HG03139 (cell line): ENCODE measurements around the gene PCSK5.
A peak's percentile ranks its signal among the peaks of the same experiment; 100 is the strongest.
"Not testable (repeated sequence)": the region's sequence is repeated elsewhere in the genome, so short reads cannot be mapped to it uniquely, and the experiment has no call there.

Source experiments
- ATAC-seq: cut with Tn5 transposase; IDR thresholded peaks from one replicate; pipeline ENCODE4 v1.9.1; 2021; ENCODE audit not compliant: unreplicated experiment

PCSK5 gene

GRCh38 chr9:75890472-75891276, at the start of gene PCSK5:
TSS of gene PCSK5 (plus strand) at chr9:75890673. CDS start at chr9:75891182, 509 bp downstream.
- peak; percentile 77 for ATAC-seq

- ATAC-seq: no peak
These were observed 46.2 kb upstream of the PCSK5 start for GRCh38 chr9:75844321-75844720.

- ATAC-seq: no peak
These were observed 44.7 kb upstream of the PCSK5 start for GRCh38 chr9:75845806-75846205.

- no peak for ATAC-seq
These were observed 43.4 kb upstream of the PCSK5 start for GRCh38 chr9:75847085-75847484.

- no peak for ATAC-seq
These were observed 39.8 kb upstream of the PCSK5 start for GRCh38 chr9:75850459-75851200.

- no peak for ATAC-seq
These were observed 38.6 kb upstream of the PCSK5 start for GRCh38 chr9:75851917-75852316.

- ATAC-seq: no peak
These were observed 37.7 kb upstream of the PCSK5 start for GRCh38 chr9:75852746-75853145.

GRCh38 chr9:75855509-75855908, 35.0 kb upstream of the PCSK5 start:
- ATAC-seq: no peak

GRCh38 chr9:75858497-75859092, 31.9 kb upstream of the PCSK5 start:
- ATAC-seq: no peak

GRCh38 chr9:75864266-75864665, 26.2 kb upstream of the PCSK5 start:
- no peak for ATAC-seq

GRCh38 chr9:75866273-75866871, 24.1 kb upstream of the PCSK5 start:
- ATAC-seq: peak; percentile 58

- not testable (repeated sequence) for ATAC-seq
These were observed 21.9 kb upstream of the PCSK5 start for GRCh38 chr9:75868526-75868925.

- no peak for ATAC-seq
These were observed 21.2 kb upstream of the PCSK5 start for GRCh38 chr9:75869236-75869635.

GRCh38 chr9:75870450-75870849, 20.0 kb upstream of the PCSK5 start:
- no peak for ATAC-seq

GRCh38 chr9:75871624-75872023, 18.8 kb upstream of the PCSK5 start:
- ATAC-seq: no peak

GRCh38 chr9:75873712-75874111, 16.8 kb upstream of the PCSK5 start:
- no peak for ATAC-seq

GRCh38 chr9:75876999-75877640, 13.4 kb upstream of the PCSK5 start:
- no peak for ATAC-seq

GRCh38 chr9:75878488-75878860, 12.0 kb upstream of the PCSK5 start:
- no peak for ATAC-seq

- ATAC-seq: no peak
These were observed 9.9 kb upstream of the PCSK5 start for GRCh38 chr9:75880618-75881017.

GRCh38 chr9:75881761-75882160, 8.7 kb upstream of the PCSK5 start:
- no peak for ATAC-seq

GRCh38 chr9:75885652-75886051, 4.8 kb upstream of the PCSK5 start:
- ATAC-seq: no peak
